A549 treated with Mapracorat at 1 μM for 4 hours (cell line): Measurements from ENCODE around the gene CYB5R4. TPM values are rescaled to one million over a fixed set of nuclear protein-coding genes. Genes with fewer than 3 reads are reported as not detected.

Source experiments
- total RNA-seq: library from RNA; stranded (reverse); fragments of 200-300 nt; extraction: Qiagen RNA extraction; gene quantifications from 5 replicates; pipeline ENCODE4 v1.2.3, GENCODE V29; 2022

Gene CYB5R4
- 19.0 to 25.9 TPM (median 22.8 TPM) in 5 replicates for total RNA-seq

GRCh38 chr6:83859410-83860358, at the start of gene CYB5R4:
CYB5R4 (plus strand) TSS chr6:83859689; CDS start chr6:83859783, 94 bp downstream.

GRCh38 chr6:83853178-83854000, 6.1 kb upstream of the CYB5R4 start, which contains the start of gene RIPPLY2:
RIPPLY2 (plus strand) TSS chr6:83853360; CDS start chr6:83853417, 57 bp downstream.

Other genes starting within 250 kb of the CYB5R4 start
- gene SNAP91, start 150.6 kb upstream of the CYB5R4 start, total RNA-seq, result 0.05 to 0.45 TPM (median 0.12 TPM) in 5 replicates
- 0.13 to 0.99 TPM (median 0.31 TPM) in 4 of 5 replicates, not detected in the other for gene RIPPLY2, start 6.3 kb upstream of the CYB5R4 start, total RNA-seq
- gene MRAP2, start 174.1 kb downstream of the CYB5R4 start, total RNA-seq, result 1.2 to 2.0 TPM (median 1.7 TPM) in 5 replicates